Esophagus muscularis mucosa (tissue), 4 donors: ENCODE measurements around the gene TNNT2. TPM values are rescaled to one million over a fixed set of nuclear protein-coding genes. Genes with fewer than 3 reads are reported as not detected.

ENCODE experiments used
- DNase-seq: peaks from one replicate; pipeline ENCODE4 v3.0.0-alpha.2; 2017; ENCODE audit errors: extremely low spot score
- H3K27ac ChIP-seq, 4 donors: fragments of 200-600 bp; sonication (generic); replicated peaks in 1 of 4; 1 replicate in 3 of 4; 2 replicates in 1 of 4; pipeline ENCODE4 v1.5.1; 2016 to 2019; ENCODE audit warnings: mild to moderate bottlenecking in 1 of 4
- H3K27me3 ChIP-seq, 4 donors: fragments of 200-600 bp; sonication (generic); one replicate each; pipeline versions ENCODE4 v1.5.1 to v1.6.0; 2016 to 2019
- H3K36me3 ChIP-seq, 4 donors: fragments of 200-600 bp; sonication (generic); one replicate each; pipeline ENCODE4 v1.5.1; 2016 to 2019
- H3K4me1 ChIP-seq, 4 donors: fragments of 200-600 bp; sonication (generic); one replicate each; pipeline ENCODE4 v1.5.1; 2016 to 2019
- H3K4me3 ChIP-seq, 4 donors: fragments of 200-600 bp; sonication (generic); 1 replicate in 2 of 4; 2 replicates in 2 of 4; pipeline ENCODE4 v1.5.1; 2016 to 2019; ENCODE audit warnings: mild to moderate bottlenecking in 4 of 4, moderate library complexity in 1 of 4
- H3K9me3 ChIP-seq, 4 donors: fragments of 200-600 bp; sonication (generic); 1 replicate in 3 of 4; 2 replicates in 1 of 4; pipeline ENCODE4 v1.5.1; 2016 to 2019
- CTCF ChIP-seq, 3 experiments: fragments of 200-600 bp in 2 of 3; fragments of 450-650 bp in 1 of 3; sonication (generic) in 2 of 3; IDR thresholded peaks; one replicate each; pipeline ENCODE4 v1.5.1; 2017 to 2019; ENCODE audit warnings: antibody characterized with exemption in 3 of 3, mild to moderate bottlenecking in 2 of 3, moderate library complexity in 1 of 3
- EP300 ChIP-seq: sonication (generic); formaldehyde crosslinking; IDR thresholded peaks from one replicate; pipeline ENCODE4 v1.6.1; 2017; ENCODE audit warnings: antibody characterized with exemption
- POLR2A ChIP-seq: fragments of 450-650 bp; IDR thresholded peaks from one replicate; pipeline ENCODE4 v1.6.1; 2017; ENCODE audit warnings: antibody characterized with exemption, moderate library complexity, mild to moderate bottlenecking, low read depth
- POLR2AphosphoS5 ChIP-seq, 2 donors: sonication (generic); formaldehyde crosslinking; IDR thresholded peaks; one replicate each; pipeline ENCODE4 v1.6.1; 2017; ENCODE audit warnings: antibody characterized with exemption in 2 of 2
- whole genome bisulfite sequencing: methylation state at CpG from one replicate; pipeline ENCODE4 v1.1.5; 2018; 5-methylcytosine and 5-hydroxymethylcytosine counted together
- intact Hi-C: fragments of 100-400 bp; cut with DNase I; formaldehyde crosslinking; loops from one replicate; pipeline ENCODE4 v1.15.1; 2023
- total RNA-seq, 4 donors: library from RNA; depleted of rRNA; stranded (reverse); fragments of >200 nt; gene quantifications; one replicate each; pipeline versions ENCODE4 v1.1.0 to v1.2.1, GENCODE V29; 2016

The TNNT2 gene
- total RNA-seq, 4 donors from 2014 or later, result 0.83 to 2.0 TPM; not detected in 2

DNA sequence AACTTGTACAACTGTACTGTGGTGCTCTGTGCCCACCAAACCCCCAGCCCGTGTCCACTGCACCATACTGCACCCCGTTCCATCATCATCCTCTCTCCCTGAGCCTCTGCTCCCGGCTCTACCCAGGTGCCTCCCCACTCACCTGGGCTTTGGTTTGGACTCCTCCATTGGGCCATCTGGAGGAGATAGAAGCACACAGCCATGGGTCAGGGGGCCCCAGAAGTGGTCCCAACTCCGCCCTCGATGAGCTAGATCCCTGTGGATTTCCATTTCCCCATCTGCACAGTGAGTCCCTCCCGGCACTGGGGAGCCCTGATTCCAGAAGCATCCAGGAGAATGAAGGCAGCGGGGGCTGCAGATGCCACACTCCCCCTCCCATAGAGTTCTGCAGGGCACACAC lies 10.8 kb downstream of the TNNT2 start:
- Histone ChIP-seq H3K4me1 (peaks cover 0 to 12% (median 0%) of the 10 kb centered on the region in 4 donors), H3K27ac (no peak overlapping the region), H3K9me3 (no peaks in the 10 kb centered on the region), H3K27me3 (peaks cover 0 to 20% (median 0%) of the 10 kb centered on the region in 4 donors), H3K4me3 (no peak overlapping the region), H3K36me3 (peaks cover 0 to 98% (median 0%) of the 10 kb centered on the region in 4 donors)
- WGBS, result 80% methylated on average over 6 of the region's 7 CpGs
- TF ChIP-seq CTCF (IDR thresholded peaks at IDR 0.05) (no peak), POLR2A (no peak), EP300 (no peak), POLR2AphosphoS5 (IDR thresholded peaks at IDR 0.05) (no peak)
- no peak for DNase-seq
- intact Hi-C loops, result no loop called here

DNA sequence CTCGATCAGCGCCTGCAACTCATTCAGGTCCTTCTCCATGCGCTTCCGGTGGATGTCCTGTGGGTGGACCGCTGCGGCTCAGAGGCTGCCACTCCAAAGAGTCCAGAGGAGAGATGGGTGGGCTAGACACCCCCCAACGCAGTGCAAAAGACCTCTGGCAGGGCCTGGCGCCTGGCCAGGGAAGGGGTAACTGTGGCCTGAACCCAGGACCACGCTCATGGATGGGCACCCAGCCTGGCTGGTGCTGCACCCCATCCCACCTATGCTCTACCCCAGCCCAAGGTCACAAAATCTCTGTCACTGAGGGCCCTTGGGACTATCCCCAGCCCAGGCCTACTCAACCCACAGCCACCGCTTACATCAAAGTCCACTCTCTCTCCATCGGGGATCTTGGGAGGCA lies 12.2 kb downstream of the TNNT2 start:
- H3K4me3 ChIP-seq, result no peak overlapping the region
- H3K27ac ChIP-seq, result no peak overlapping the region
- WGBS, result 80% methylated on average over 9 of the region's 11 CpGs

GRCh38 chr1:201364808-201365105 lies 12.7 kb downstream of the TNNT2 start:
- H3K27ac ChIP-seq, result no peak overlapping the region
- intact Hi-C loops, result no loop called here

More for the DNA sequence above, 12.2 kb downstream of the TNNT2 start:
- intact Hi-C loops, result no loop called here
- H3K4me1 ChIP-seq, result peaks cover 0 to 12% (median 0%) of the 10 kb centered on the region in 4 donors
- peaks cover 0 to 20% (median 0%) of the 10 kb centered on the region in 4 donors for H3K27me3 ChIP-seq
- peaks cover 0 to 98% (median 0%) of the 10 kb centered on the region in 4 donors for H3K36me3 ChIP-seq
- no peak for DNase-seq
- no peaks in the 10 kb centered on the region for H3K9me3 ChIP-seq
- TF ChIP-seq POLR2A, result no peak
- TF ChIP-seq EP300, result no peak
- no peak for TF ChIP-seq POLR2AphosphoS5 (IDR thresholded peaks at IDR 0.05)
- TF ChIP-seq CTCF (IDR thresholded peaks at IDR 0.05), result no peak

DNA sequence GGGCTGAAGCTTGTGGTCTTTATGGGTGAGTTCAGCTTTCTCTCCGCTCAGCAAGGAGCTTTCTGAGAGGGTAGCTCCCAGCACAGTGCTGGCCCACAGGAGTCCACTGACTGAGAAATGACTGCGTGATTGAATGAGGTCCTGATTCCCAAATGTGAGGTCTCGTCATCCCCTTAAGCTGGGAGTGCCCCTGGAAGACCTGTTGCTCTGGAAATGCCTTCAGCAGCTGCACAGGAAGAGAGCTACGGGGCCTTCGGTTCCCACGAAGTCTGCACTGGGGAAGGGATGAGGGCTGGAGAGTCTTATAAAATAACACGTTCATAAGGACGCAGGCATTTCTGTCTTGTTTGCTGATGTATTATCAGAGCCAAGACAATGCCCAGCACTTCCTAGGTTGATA lies 14.0 kb downstream of the TNNT2 start:
- Histone ChIP-seq H3K9me3 (no peaks in the 10 kb centered on the region), H3K27ac (no peak overlapping the region), H3K27me3 (peaks cover 0 to 10% (median 0%) of the 10 kb centered on the region in 4 donors), H3K4me3 (no peak overlapping the region), H3K36me3 (peaks cover 0 to 95% (median 0%) of the 10 kb centered on the region in 4 donors), H3K4me1 (peaks cover 0 to 9% (median 3%) of the 10 kb centered on the region in 4 donors)
- TF ChIP-seq CTCF (IDR thresholded peaks at IDR 0.05), result no peak
- TF ChIP-seq POLR2A, result no peak
- TF ChIP-seq POLR2AphosphoS5 (IDR thresholded peaks at IDR 0.05), result no peak
- TF ChIP-seq EP300, result no peak
- WGBS, result 68% methylated on average over 8 of the region's 8 CpGs
- intact Hi-C loops, result no loop called here
- no peak for DNase-seq

More at GRCh38 chr1:201364808-201365105, 12.7 kb downstream of the TNNT2 start:
- Histone ChIP-seq H3K9me3 (no peaks in the 10 kb centered on the region), H3K27me3 (peaks cover 0 to 20% (median 0%) of the 10 kb centered on the region in 4 donors), H3K4me3 (no peak overlapping the region), H3K4me1 (peaks cover 0 to 12% (median 0%) of the 10 kb centered on the region in 4 donors), H3K36me3 (peaks cover 0 to 98% (median 0%) of the 10 kb centered on the region in 4 donors)
- no peak for TF ChIP-seq POLR2AphosphoS5 (IDR thresholded peaks at IDR 0.05)
- no peak for TF ChIP-seq EP300
- TF ChIP-seq POLR2A, result no peak
- no peak for TF ChIP-seq CTCF (IDR thresholded peaks at IDR 0.05)
- 87% methylated on average over 6 of the region's 6 CpGs for WGBS
- DNase-seq, result no peak

GRCh38 chr1:201362906-201363305 lies 14.6 kb downstream of the TNNT2 start:
- H3K4me1 ChIP-seq, result peaks cover 0 to 11% (median 3%) of the 10 kb centered on the region in 4 donors
- intact Hi-C loops, result no loop called here
- H3K4me3 ChIP-seq, result no peak overlapping the region
- DNase-seq, result no peak
- H3K9me3 ChIP-seq, result no peaks in the 10 kb centered on the region
- no peak for TF ChIP-seq POLR2AphosphoS5 (IDR thresholded peaks at IDR 0.05)
- TF ChIP-seq EP300, result no peak
- TF ChIP-seq CTCF (IDR thresholded peaks at IDR 0.05), result no peak
- TF ChIP-seq POLR2A, result no peak
- H3K36me3 ChIP-seq, result peaks cover 0 to 90% (median 0%) of the 10 kb centered on the region in 4 donors
- H3K27ac ChIP-seq, result no peak overlapping the region
- 92% methylated on average over 3 of the region's 3 CpGs for WGBS
- H3K27me3 ChIP-seq, result peaks cover 0 to 10% (median 0%) of the 10 kb centered on the region in 4 donors
